ENCODE results near the gene ISOC1.

GRCh38 chr5:129114539-129115193, 20.1 kb downstream of the ISOC1 start:
- TF ChIP-seq CTCF (IDR thresholded peaks at IDR 0.05) (no peak), POLR2A (IDR thresholded peaks at IDR 0.05) (no peak), EP300 (IDR thresholded peaks at IDR 0.05) (no peak), POLR2AphosphoS5 (IDR thresholded peaks at IDR 0.05) (no peak)

Measured in gastroesophageal sphincter (tissue), 3 donors.